ENCODE measurements around the gene COX18. TPM values are rescaled to one million over a fixed set of nuclear protein-coding genes. Genes with fewer than 3 reads are reported as not detected.

Gene COX18
- 19.1 and 20.1 TPM in 2 replicates for total RNA-seq

GRCh38 chr4:73069338-73070073, at the start of gene COX18:
TSS of gene COX18 (minus strand) at chr4:73069716. CDS start at chr4:73069649, 67 bp downstream.
- DNase-seq (ENCODE audit: extremely low read depth, low read depth, low spot score): peak; percentile 86

GRCh38 chr4:73109493-73109892, 40.0 kb upstream of the COX18 start:
- no peak for DNase-seq (ENCODE audit: extremely low read depth, low read depth, low spot score)

GRCh38 chr4:73104695-73105094, 35.2 kb upstream of the COX18 start:
- no peak for DNase-seq (ENCODE audit: extremely low read depth, low read depth, low spot score)

GRCh38 chr4:73103799-73104503, 34.4 kb upstream of the COX18 start:
- no peak for DNase-seq (ENCODE audit: extremely low read depth, low read depth, low spot score)

GRCh38 chr4:73099143-73099542, 29.6 kb upstream of the COX18 start:
- DNase-seq (ENCODE audit: extremely low read depth, low read depth, low spot score): no peak

GRCh38 chr4:73098713-73099112, 29.2 kb upstream of the COX18 start:
- DNase-seq (ENCODE audit: extremely low read depth, low read depth, low spot score): no peak

- no peak for DNase-seq (ENCODE audit: extremely low read depth, low read depth, low spot score)
Measured at GRCh38 chr4:73098016-73098415, 28.5 kb upstream of the COX18 start.

GRCh38 chr4:73092868-73093267, 23.4 kb upstream of the COX18 start:
- no peak for DNase-seq (ENCODE audit: extremely low read depth, low read depth, low spot score)

GRCh38 chr4:73090738-73091137, 21.2 kb upstream of the COX18 start:
- DNase-seq (ENCODE audit: extremely low read depth, low read depth, low spot score): no peak

- no peak for DNase-seq (ENCODE audit: extremely low read depth, low read depth, low spot score)
Measured at GRCh38 chr4:73087871-73088270, 18.4 kb upstream of the COX18 start.

GRCh38 chr4:73086095-73086868, 16.8 kb upstream of the COX18 start:
- DNase-seq (ENCODE audit: extremely low read depth, low read depth, low spot score): no peak

- DNase-seq (ENCODE audit: extremely low read depth, low read depth, low spot score): no peak
Measured at GRCh38 chr4:73080789-73081188, 11.3 kb upstream of the COX18 start.

GRCh38 chr4:73075832-73076231, 6.3 kb upstream of the COX18 start:
- DNase-seq (ENCODE audit: extremely low read depth, low read depth, low spot score): no peak

GRCh38 chr4:73070074-73070390, 516 bp upstream of the COX18 start:
- no peak for DNase-seq (ENCODE audit: extremely low read depth, low read depth, low spot score)

- no peak for DNase-seq (ENCODE audit: extremely low read depth, low read depth, low spot score)
Measured at GRCh38 chr4:73068491-73069337, 802 bp downstream of the COX18 start.

GRCh38 chr4:73067971-73068394, 1.5 kb downstream of the COX18 start:
- DNase-seq (ENCODE audit: extremely low read depth, low read depth, low spot score): no peak

GRCh38 chr4:73066928-73067327, 2.6 kb downstream of the COX18 start:
- DNase-seq (ENCODE audit: extremely low read depth, low read depth, low spot score): no peak

GRCh38 chr4:73066445-73066844, 3.1 kb downstream of the COX18 start:
- no peak for DNase-seq (ENCODE audit: extremely low read depth, low read depth, low spot score)

- no peak for DNase-seq (ENCODE audit: extremely low read depth, low read depth, low spot score)
Measured at GRCh38 chr4:73064536-73064935, 5.0 kb downstream of the COX18 start.

GRCh38 chr4:73055241-73055897, 14.1 kb downstream of the COX18 start:
- no peak for DNase-seq (ENCODE audit: extremely low read depth, low read depth, low spot score)
